GM20431 (cell line): ENCODE data around the gene ERMP1.

Experiments
- in situ Hi-C: fragments of 300-500 bp; cut with MseI, MboI; formaldehyde crosslinking; loops from one replicate; pipeline ENCODE4 v1.15.0; 2020; ENCODE audit warnings: low sequenced_read_pairs; ENCODE audit not compliant: unreplicated experiment

ERMP1 gene

DNA sequence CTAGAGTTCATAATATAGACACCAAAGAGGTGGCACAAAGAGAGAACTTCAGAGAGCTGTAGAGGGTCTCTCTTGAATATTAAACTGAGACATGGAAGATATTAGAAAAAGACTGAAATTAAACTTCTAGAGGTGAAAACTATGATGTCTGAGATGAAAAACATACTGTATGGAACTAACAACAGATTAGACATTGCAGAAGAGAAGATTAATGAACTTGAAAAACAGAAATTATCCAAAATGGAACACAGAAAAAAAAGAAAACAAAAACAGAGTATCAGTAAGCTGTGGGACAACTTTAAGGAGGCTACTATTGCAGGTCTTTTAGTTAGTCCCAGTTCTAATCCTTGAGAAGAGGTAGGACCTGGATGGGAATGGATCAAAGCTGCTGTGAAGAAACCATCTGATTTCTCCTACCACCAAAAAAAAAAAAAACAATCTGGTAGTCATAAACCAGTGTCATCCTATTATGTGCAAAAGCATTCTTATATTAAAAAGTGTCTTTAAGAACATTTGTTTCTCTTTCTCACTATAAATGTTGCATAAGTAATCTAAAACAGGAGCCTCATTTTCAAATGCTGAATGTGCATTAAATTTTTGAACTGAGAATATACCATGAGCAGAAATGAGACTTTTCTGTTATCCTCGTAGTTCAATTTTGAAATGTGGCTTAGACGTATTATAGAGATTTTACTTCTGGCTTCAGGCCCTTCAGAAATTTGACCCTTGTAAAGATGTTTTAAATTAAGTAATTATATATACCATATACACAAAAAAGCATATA, 96.2 kb downstream of the ERMP1 start:
- in situ Hi-C loops, result no loop called here

DNA sequence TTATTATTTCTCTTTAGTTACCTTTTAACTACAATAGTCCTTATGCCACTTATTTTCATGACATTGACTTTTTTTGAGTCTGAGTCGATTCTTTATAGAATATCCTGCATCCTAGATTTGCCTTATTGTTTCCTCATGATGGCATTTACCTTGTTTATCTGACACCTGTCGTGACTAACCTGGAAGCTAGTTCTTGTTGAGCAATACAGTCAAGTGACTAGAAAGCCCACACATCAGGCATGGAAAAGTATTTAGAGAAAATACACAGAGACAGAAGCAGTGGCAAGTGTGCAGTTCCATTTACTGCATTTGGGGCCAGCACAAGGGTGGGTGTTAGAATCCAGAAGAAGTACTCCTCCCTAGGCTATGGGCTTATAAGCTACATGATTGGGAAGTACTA, 97.8 kb downstream of the ERMP1 start:
- in situ Hi-C loops, result no loop called here
